Measurements from ENCODE around the gene KASH5.

GRCh38 chr19:49427339-49427738 lies 39.3 kb downstream of the KASH5 start:
- no peak for TF ChIP-seq CTCF (IDR thresholded peaks at IDR 0.05)
- no peak for TF ChIP-seq EP300 (IDR thresholded peaks at IDR 0.05)
- no peak for TF ChIP-seq POLR2A (IDR thresholded peaks at IDR 0.05)
- no peak for TF ChIP-seq POLR2AphosphoS5 (IDR thresholded peaks at IDR 0.05)
